NCI-H1092 treated with DMSO at 0.1 percent for 48 hours (cell line): ENCODE results near the gene COL18A1.
A peak's percentile ranks its signal among the peaks of the same experiment; 100 is the strongest.

ENCODE experiments used
- DNase-seq: peaks from one replicate; lab custom pipeline; 2025; lab: John Stamatoyannopoulos, UW

The COL18A1 gene

DNA sequence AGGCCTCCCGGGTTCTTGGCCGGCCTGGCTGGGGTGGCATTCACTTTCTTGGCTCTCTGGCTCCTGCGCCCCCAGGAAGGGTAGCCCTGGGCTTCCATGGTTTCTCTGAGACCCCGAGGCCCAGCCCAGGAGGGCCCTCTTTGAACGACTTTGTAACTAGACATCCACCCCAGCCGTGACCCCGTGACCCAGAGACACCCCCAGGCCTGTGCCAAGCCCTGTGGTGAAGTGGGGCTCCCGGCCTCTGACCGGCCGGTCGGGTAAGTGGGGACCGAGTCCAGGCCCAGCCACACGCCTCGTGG is 64.0 kb downstream of the COL18A1 start:
- no peak for DNase-seq

GRCh38 chr21:45469273-45470086 is 64.5 kb downstream of the COL18A1 start:
- no peak for DNase-seq

DNA sequence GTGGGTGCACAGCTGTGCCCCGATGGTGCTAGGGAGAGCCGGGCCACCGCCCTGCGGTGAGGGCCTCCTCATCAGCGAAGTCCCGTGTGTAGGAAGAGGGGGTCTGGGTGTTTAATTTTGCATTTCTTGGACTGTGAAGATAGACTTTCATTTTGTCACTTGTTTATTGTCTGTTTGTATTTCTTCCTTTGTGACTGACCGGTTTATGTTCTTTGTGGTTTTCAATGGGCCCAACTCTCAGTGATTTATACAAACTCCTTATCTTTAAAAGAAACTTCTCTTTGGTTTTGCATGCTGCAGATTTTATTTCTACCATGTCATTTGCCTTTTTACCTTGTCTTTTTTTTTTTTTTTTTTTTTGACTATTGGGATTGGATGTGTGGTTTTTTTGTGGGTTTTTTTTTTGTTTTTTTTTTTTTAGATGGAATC is 65.1 kb downstream of the COL18A1 start:
- no peak for DNase-seq

DNA sequence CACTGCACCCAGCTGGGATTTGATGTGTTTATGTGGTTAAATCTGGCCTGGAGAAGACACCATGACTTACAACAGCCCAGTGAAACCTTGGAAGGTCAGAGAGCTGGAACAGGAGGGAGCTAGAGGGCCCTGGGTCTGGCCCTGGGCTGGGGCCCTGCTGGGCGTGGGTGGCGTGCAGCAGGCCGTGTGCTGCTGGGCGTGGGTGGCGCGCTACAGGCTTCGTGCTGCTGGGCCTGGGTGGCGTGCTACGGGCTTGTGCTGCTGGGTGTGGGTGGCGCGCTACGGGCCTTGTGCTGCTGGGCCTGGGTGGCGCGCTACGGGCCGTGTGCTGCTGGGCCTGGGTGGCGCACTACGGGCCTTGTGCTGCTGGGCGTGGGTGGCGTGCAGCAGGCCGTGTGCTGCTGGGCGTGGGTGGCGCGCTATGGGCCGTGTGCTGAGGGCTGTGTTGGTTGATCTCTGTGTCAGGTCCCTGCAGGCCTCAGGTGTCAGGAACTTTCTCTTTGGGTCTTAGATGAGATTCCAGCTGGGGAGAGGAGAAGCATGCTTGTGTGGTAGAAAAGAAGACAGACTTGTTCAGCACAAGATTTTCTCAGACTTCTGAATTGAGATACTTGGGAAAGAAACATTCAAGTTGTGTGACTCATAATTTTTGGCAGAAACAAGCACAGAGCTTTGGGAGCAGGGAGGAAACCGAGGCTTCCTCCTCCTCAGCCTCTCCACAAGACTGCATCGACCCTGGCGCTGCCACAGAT is 66.0 kb downstream of the COL18A1 start:
- no peak for DNase-seq

DNA sequence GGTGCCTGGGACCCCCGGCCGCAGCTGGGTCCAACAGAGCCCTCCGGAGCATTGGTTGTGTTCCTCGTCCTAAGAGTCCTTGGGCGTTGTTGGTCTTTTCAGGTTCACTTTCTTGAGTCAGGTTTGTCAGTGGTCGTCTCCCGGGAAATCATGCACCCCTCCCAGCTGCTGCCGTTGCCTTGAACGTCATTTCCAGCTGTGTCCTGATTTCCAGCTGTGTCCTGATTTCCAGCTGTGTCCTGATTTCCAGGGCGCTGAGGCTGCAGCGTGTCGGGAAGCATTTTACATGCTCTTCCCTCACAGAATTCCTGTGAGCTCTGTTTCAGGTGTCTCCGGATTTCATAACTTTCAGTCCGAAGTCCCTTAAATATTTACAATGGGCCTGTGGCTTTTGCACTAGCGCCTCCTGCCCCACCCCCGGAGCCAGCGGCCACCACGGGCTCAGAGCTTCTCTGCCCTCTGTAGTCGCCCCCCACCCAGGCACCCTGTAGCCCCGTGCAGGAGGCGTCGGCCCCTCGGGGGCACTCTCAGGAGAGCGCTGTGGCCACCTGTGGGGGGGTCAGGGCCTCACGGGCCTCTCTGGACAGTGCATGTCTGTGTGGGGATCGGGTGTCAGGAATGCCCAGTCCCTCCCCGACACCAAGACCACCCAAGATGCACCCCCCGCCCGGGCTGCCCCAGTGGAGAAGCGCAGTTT is 66.7 kb downstream of the COL18A1 start:
- no peak for DNase-seq

- peak; percentile 5 for DNase-seq
Observed at GRCh38 chr21:45472445-45473365, 67.7 kb downstream of the COL18A1 start.

DNA sequence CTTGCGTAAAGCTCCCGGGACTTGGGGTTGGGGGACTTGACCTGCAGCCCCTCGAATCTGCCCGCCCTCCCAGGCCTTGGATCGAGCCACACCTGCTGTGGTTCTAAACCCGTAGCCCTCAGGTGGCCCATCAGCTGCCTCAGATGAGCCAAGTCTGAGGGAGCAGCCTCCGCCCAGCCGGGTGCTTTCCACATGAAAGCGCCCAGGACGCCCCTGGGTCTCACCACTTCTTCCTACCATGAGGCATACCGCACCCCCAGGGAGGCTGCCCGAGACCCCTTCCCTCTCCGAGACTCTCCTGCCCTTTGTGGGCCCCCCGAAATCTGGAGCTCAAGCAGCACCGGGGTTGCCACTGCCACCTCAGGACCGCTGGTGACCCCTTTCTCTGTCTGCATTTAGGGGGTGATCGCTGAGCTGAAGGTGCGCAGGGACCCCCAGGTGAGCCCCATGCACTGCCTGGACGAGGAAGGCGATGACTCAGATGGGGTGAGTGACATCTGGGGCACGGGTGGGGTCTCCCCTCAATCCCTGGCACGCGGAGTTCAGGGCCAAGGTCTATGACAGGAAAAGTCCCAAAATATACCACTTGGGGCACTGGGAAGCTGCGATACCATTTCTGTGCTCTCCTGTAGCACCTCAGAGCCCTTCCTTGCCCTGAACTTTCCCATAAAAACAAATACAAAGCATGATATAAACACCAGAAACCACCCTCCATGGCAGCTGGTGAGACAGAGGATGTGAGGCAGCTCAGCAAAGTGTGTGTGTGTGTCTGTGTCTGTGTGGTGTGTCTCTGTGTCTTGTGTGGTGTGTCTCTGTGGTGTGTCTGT is 68.7 kb downstream of the COL18A1 start:
- DNase-seq, result no peak

- DNase-seq, result no peak
Observed at GRCh38 chr21:45474323-45474950, 69.5 kb downstream of the COL18A1 start.

GRCh38 chr21:45475004-45475685 is 70.2 kb downstream of the COL18A1 start:
- no peak for DNase-seq

DNA sequence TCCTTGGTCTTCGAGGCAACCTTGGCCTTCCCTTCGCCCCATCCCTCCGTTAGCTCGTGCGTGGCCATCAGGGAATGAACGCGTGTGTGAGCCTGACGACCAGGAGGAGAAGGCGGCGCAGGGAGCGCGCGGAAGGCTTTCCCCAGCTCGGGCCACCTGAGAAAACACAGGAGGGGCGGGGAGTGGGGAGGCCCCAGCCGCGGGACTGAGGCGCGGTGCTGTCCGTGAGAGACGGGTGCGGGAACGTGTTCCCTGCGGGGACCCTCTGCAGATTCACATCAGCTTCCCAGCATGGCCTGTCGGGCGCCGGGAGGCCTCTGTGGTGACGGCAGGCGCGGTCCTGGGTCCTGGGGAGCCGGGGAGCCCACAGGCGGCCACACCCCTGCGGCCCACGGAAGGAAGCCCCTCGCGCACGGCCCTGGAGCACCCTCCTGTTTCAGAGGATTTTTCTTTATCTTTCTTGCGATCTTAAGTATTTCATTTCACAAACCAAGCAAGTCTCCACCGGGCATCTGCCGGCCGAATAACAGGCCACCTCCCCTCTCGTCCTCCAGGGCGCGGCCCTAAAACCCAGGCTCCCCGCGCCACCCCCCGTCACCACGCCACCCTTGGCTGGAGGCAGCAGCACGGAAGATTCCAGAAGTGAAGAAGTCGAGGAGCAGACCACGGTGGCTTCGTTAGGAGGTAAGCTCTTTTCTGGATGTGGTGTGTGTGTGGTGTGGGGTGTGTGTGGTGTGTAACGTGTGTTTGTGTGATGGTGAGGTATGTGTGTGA is 71.0 kb downstream of the COL18A1 start:
- no peak for DNase-seq

- no peak for DNase-seq
Observed at GRCh38 chr21:45476582-45476981, 71.6 kb downstream of the COL18A1 start.

- DNase-seq, result no peak
Observed at GRCh38 chr21:45477176-45478114, 72.5 kb downstream of the COL18A1 start.

DNA sequence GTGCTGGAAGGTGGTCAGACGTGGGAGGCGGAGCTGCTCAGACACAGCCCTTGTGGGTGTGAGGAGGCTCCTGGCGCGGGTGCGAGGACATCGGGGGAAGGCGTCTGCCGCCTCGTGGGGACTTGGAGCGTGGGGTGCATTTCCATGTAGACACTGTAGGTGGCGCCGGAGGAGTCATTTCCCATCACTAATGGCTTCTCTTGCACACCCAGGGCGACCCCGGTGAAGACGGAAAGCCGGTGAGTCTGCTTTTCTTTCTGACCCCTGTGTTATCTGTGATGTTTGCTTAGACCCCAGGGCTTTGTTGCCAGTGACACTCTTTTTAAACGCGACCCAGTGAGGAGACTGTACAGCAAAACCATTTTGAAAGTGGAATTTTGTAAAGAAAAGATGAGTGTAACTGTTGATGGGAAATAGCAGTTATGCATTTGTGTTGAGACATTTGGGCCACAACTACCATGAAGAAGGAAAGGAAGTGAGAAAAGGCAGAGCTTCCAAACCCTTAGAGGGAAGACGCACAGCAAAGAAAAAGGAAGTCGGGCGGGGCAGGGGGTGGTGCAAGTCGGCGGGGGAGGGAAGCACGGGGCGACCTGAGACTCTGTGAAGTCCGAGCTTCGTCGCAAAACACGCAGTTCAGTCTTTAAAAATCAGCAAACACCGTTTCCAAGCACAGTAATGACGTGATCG is 73.3 kb downstream of the COL18A1 start:
- peak; percentile 81 for DNase-seq

DNA sequence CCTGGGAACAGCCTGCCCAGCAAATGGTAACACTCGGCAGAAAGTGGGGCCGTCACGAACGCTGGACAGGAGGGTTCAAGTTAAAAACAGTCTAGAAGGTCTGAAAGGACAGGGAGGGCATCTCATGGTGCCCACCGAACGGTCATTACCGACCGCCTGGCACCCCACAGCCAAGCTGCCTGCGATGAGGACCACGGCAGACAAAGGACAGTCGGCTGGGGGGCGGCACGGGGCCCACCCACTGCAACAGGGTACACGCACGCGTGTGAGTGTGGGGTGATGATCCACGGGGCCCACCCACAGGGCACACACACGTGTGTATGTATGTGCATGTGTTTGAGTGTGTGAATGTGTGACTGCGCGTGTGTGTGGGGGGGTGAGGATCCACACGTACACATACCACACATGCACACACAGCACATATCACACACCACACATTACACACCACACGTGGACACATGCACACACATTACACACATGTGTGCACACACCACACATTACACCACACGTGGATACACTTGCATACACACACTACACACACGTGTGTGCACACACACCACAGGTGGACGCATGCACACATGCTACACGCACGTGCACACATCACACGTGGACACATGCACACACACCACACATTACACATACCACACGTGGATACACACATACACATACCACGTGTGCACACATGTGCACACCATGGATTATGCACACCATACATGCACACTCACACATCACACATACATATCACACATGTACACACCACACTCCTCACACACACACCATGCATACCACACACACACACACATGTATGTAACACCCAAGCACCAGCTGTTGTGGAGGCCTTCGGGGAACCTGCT is 74.1 kb downstream of the COL18A1 start:
- no peak for DNase-seq

DNA sequence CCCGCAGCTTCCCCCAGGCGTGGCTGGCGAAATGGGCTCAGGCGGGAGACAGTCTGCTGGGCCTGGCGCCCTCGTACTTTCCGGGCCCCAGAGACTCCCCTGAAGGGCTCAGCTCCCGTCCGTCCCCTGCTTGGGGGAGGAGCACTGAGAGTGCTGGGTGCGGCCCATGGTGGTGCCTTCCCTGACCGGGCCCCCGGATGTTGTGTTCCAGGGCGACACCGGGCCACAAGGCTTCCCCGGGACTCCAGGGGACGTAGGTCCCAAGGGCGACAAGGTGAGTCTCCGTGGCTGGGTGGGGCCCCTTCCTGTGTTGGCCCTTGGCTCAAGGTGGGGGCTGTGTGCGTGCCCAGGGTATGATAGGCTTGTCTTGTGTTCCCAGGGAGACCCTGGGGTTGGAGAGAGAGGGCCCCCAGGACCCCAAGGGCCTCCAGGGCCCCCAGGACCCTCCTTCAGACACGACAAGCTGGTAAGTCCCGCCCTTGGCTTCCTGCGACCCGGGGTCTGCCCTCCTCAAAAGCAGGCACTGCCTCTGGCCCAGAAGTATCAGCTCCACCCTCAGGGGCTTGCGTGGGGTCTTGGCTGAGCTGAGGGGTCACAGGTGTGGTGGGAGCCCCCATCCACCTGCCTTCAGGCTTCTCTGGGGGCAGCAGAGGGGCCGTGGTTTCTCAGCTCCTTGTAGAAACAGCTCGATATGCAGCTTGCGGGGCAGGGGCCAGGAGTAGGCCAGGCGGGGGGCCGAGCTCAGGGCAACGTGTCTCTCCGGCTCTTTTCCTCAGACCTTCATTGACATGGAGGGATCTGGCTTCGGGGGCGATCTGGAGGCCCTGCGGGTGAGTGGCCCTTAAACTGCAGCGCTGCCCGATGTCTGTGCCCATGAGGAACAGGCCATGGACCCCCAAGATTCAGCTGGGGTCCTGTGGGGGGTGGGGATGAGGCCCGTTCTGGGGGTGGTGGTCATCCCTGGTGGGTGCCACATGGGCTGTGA is 75.0 kb downstream of the COL18A1 start:
- no peak for DNase-seq
